ENCODE data around the gene CLTCL1.
"Not testable (repeated sequence)": the region's sequence is repeated elsewhere in the genome, so short reads cannot be mapped to it uniquely, and the experiment has no call there.

The CLTCL1 gene

DNA sequence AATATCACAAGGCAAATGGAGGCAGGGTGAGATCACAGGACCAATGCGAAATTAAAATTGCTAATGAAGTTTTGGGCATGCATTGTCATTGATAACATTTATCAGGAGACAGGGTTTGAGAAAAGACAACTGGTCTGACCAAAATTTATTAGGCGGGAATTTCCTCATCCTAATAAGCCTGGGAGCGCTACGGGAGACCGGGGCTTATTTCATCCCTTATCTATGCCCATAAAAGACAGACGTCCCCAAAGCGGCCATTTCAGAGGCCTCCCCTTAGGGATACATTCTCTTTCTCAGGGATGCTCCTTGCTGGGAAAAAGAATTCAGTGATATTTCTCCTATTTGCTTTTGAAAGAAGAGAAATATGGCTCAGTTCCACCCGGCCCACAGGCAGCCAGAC lies 28.6 kb upstream of the CLTCL1 start:
- H3K4me3 ChIP-seq (ENCODE audit: low read length); H3K4me1 ChIP-seq (ENCODE audit: insufficient read depth, low read length); H3K9ac ChIP-seq (ENCODE audit: low read depth, low read length); H3K36me3 ChIP-seq (ENCODE audit: insufficient read depth, low read depth, low read length); H3K27me3 ChIP-seq (ENCODE audit: insufficient read depth, low read length); H3K27ac ChIP-seq (ENCODE audit: low read length): not testable (repeated sequence)
- H3K9me3 ChIP-seq (ENCODE audit: insufficient read depth, low read depth, low read length) = peaks cover 45% of the 10 kb centered on the region

GRCh38 chr22:19319281-19319680 lies 27.8 kb upstream of the CLTCL1 start:
- H3K4me3 ChIP-seq (ENCODE audit: low read length) = no peak overlapping the region
- peaks cover 46% of the 10 kb centered on the region for H3K9me3 ChIP-seq (ENCODE audit: insufficient read depth, low read depth, low read length)
- no peaks in the 10 kb centered on the region for H3K4me1 ChIP-seq (ENCODE audit: insufficient read depth, low read length)
- no peak overlapping the region for H3K9ac ChIP-seq (ENCODE audit: low read depth, low read length)
- no peaks in the 10 kb centered on the region for H3K36me3 ChIP-seq (ENCODE audit: insufficient read depth, low read depth, low read length)
- H3K27ac ChIP-seq (ENCODE audit: low read length) = no peak overlapping the region
- no peaks in the 10 kb centered on the region for H3K27me3 ChIP-seq (ENCODE audit: insufficient read depth, low read length)

DNA sequence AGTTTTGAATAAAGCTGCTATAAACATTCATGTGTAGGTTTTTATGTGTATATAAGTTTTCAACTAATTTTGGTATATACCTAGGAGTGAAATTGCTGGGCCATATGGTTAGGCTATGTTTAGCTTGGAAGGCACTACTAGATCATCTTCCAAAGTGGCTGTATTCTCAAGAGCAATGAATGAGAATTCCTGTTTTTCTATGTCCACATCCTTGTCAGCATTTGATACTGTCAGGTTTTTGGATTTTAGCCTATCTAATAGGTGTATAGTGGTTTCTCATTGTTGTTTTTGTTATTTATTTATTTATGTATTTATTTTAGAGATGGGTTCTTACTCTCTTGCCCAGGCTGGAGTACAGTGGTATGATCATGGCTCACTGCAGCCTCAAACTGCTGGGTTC lies 26.3 kb upstream of the CLTCL1 start:
- no peaks in the 10 kb centered on the region for H3K36me3 ChIP-seq (ENCODE audit: insufficient read depth, low read depth, low read length)
- no peak overlapping the region for H3K4me3 ChIP-seq (ENCODE audit: low read length)
- no peak overlapping the region for H3K9ac ChIP-seq (ENCODE audit: low read depth, low read length)
- no peak overlapping the region for H3K27ac ChIP-seq (ENCODE audit: low read length)
- peaks cover 48% of the 10 kb centered on the region for H3K9me3 ChIP-seq (ENCODE audit: insufficient read depth, low read depth, low read length)
- H3K27me3 ChIP-seq (ENCODE audit: insufficient read depth, low read length) = no peaks in the 10 kb centered on the region
- H3K4me1 ChIP-seq (ENCODE audit: insufficient read depth, low read length) = no peaks in the 10 kb centered on the region

DNA sequence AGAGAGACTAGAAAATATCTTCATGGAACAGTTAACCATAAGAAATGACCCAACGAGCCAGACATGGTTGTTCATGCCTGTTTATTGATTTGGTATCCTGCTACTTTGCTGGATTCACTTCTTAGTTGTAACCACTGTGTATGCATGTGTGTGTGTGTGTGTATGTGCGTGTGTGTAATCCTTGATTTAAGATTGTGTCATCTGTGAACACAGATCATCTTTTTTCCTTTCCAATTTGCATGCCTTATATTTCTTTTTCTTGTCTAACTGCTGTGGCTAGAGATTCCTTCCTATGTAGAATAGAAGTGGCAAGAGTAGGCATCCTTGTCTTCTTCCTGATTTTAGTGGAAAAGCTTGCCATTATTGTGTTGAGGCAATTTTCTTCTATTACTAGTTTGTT lies 16.4 kb upstream of the CLTCL1 start:
- Histone ChIP-seq H3K9ac (ENCODE audit: low read depth, low read length) (no peak overlapping the region), H3K36me3 (ENCODE audit: insufficient read depth, low read depth, low read length) (no peaks in the 10 kb centered on the region), H3K4me1 (ENCODE audit: insufficient read depth, low read length) (no peaks in the 10 kb centered on the region), H3K9me3 (ENCODE audit: insufficient read depth, low read depth, low read length) (no peaks in the 10 kb centered on the region), H3K4me3 (ENCODE audit: low read length) (no peak overlapping the region), H3K27ac (ENCODE audit: low read length) (no peak overlapping the region), H3K27me3 (ENCODE audit: insufficient read depth, low read length) (no peaks in the 10 kb centered on the region)

DNA sequence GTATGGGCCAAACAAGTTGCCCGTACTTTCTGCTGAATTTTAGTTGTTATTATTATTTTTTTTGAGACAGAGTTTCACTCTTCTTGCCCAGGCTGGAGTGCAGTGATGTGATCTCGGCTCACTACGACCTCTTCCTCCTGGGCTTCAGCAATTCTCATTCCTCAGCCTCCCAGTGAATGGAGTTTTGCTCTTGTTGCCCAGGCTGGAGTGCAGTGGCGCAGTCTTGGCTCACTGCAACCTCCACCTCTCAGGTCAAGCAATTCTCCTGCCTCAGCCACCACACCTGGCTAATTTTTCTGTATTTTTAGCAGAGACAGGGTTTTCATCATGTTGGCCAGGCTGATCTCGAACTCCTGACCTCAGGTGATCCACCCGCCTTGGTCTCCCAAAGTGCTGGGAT lies 15.0 kb upstream of the CLTCL1 start:
- not testable (repeated sequence) for H3K9me3 ChIP-seq (ENCODE audit: insufficient read depth, low read depth, low read length); H3K27ac ChIP-seq (ENCODE audit: low read length); H3K4me3 ChIP-seq (ENCODE audit: low read length); H3K27me3 ChIP-seq (ENCODE audit: insufficient read depth, low read length); H3K9ac ChIP-seq (ENCODE audit: low read depth, low read length); H3K4me1 ChIP-seq (ENCODE audit: insufficient read depth, low read length); H3K36me3 ChIP-seq (ENCODE audit: insufficient read depth, low read depth, low read length)

DNA sequence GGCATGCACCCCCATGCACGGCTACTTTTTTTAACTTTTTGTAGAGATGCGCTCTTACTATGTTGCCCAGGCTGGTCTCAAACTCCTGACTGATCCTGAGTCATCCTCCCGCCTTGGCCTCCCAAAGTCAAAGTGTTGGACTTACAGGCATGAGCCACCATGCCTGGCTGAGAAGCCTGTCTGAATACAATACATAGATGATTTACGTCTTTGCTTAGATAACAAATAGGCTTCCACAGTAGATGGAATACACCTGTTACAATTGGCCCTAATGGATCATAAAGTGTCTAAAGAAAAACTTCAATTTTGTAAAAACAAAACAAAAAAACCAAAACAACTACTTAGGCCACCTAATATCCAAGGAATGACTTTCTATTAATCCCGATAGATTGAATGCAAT lies 13.0 kb upstream of the CLTCL1 start:
- H3K4me3 ChIP-seq (ENCODE audit: low read length) = no peak overlapping the region
- no peak overlapping the region for H3K27ac ChIP-seq (ENCODE audit: low read length)
- H3K36me3 ChIP-seq (ENCODE audit: insufficient read depth, low read depth, low read length) = no peaks in the 10 kb centered on the region
- H3K9me3 ChIP-seq (ENCODE audit: insufficient read depth, low read depth, low read length) = no peaks in the 10 kb centered on the region
- no peak overlapping the region for H3K9ac ChIP-seq (ENCODE audit: low read depth, low read length)
- H3K4me1 ChIP-seq (ENCODE audit: insufficient read depth, low read length) = no peaks in the 10 kb centered on the region
- H3K27me3 ChIP-seq (ENCODE audit: insufficient read depth, low read length) = no peaks in the 10 kb centered on the region

DNA sequence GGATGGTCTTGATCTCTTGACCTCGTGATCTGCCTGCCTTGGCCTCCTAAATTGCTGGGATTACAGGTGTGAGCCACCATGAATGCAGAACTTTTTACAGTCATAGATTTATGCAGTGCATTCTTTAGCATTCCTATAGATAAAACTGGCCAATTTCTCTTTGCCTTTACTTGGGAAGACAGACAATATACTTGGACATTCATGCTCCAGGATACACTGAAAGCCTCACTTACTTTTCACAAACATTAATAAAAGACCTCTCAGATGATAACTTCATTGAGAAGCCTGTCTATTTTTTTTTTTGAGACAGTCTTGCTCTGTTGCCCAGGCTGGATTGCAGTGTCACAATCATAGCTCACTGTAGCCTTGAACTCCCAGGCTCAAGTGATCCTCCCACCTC lies 12.3 kb upstream of the CLTCL1 start:
- Histone ChIP-seq H3K9ac (ENCODE audit: low read depth, low read length) (no peak overlapping the region), H3K4me3 (ENCODE audit: low read length) (no peak overlapping the region), H3K36me3 (ENCODE audit: insufficient read depth, low read depth, low read length) (no peaks in the 10 kb centered on the region), H3K4me1 (ENCODE audit: insufficient read depth, low read length) (no peaks in the 10 kb centered on the region), H3K9me3 (ENCODE audit: insufficient read depth, low read depth, low read length) (no peaks in the 10 kb centered on the region), H3K27me3 (ENCODE audit: insufficient read depth, low read length) (no peaks in the 10 kb centered on the region), H3K27ac (ENCODE audit: low read length) (no peak overlapping the region)

DNA sequence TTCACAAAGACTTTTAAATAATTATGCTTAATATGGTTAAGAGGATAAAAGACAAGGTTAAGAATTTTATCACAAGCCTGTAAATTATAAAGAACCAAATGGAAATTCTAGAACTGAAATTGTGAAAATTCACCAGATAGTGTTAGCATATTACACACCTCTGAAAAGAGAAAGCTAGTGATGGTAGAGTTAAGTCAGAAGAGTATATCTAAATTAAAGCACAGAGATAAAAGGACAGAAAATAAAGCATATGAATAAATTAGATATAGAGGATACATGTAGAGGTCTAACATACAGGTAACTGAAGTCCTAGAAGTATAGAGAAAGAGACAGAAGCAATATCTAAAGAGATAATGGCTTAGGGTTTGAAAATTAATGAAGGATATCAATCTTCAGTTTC lies 4.2 kb upstream of the CLTCL1 start:
- Histone ChIP-seq H3K4me1 (ENCODE audit: insufficient read depth, low read length) (no peaks in the 10 kb centered on the region), H3K9me3 (ENCODE audit: insufficient read depth, low read depth, low read length) (no peaks in the 10 kb centered on the region), H3K27me3 (ENCODE audit: insufficient read depth, low read length) (peaks cover 14% of the 10 kb centered on the region), H3K27ac (ENCODE audit: low read length) (no peak overlapping the region), H3K4me3 (ENCODE audit: low read length) (no peak overlapping the region), H3K36me3 (ENCODE audit: insufficient read depth, low read depth, low read length) (no peaks in the 10 kb centered on the region), H3K9ac (ENCODE audit: low read depth, low read length) (no peak overlapping the region)

- peak overlapping the region; percentile 75; the same call in 1 of the 2 replicates for H3K9ac ChIP-seq (ENCODE audit: low read depth, low read length)
- 0 out of 2 replicates have a peak, but pooled peaks cover 6% of the 10 kb centered on the region for H3K36me3 ChIP-seq (ENCODE audit: insufficient read depth, low read depth, low read length)
- no peaks in the 10 kb centered on the region for H3K9me3 ChIP-seq (ENCODE audit: insufficient read depth, low read depth, low read length)
- peaks cover 27% of the 10 kb centered on the region for H3K27me3 ChIP-seq (ENCODE audit: insufficient read depth, low read length)
- H3K4me3 ChIP-seq (ENCODE audit: low read length) = peak overlapping the region; percentile 83
- H3K27ac ChIP-seq (ENCODE audit: low read length) = no peak overlapping the region
- peaks cover 6% of the 10 kb centered on the region for H3K4me1 ChIP-seq (ENCODE audit: insufficient read depth, low read length)
Measured at GRCh38 chr22:19292458-19293230, 1.1 kb upstream of the CLTCL1 start.

DNA sequence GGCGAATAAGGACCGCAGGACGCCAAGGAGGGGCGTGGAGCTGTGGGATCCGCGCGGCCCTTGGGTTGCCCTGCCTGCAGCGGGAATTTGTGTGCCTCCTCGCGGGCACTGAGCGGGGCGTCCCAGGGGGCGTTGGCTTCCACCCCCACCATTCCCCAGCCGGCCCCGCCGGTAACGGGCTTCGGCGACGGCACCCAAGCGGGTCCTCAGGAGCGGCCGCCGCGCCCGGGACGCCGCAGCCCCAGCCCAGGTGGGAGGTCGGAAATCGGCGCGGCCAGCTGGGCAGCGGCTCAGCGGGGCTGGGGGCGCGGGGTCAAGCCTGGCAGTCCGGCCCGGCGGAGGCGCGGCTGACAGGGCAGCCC lies 320 bp downstream of the CLTCL1 start:
- H3K36me3 ChIP-seq (ENCODE audit: insufficient read depth, low read depth, low read length) = 0 out of 2 replicates have a peak, but pooled peaks cover 6% of the 10 kb centered on the region
- peaks cover 20% of the 10 kb centered on the region for H3K4me1 ChIP-seq (ENCODE audit: insufficient read depth, low read length)
- no peaks in the 10 kb centered on the region for H3K9me3 ChIP-seq (ENCODE audit: insufficient read depth, low read depth, low read length)
- peaks cover 27% of the 10 kb centered on the region for H3K27me3 ChIP-seq (ENCODE audit: insufficient read depth, low read length)
- no peak overlapping the region for H3K27ac ChIP-seq (ENCODE audit: low read length)
- H3K9ac ChIP-seq (ENCODE audit: low read depth, low read length) = peak overlapping the region; percentile 67; the same call in 1 of the 2 replicates
- peak overlapping the region; percentile 85 for H3K4me3 ChIP-seq (ENCODE audit: low read length)

GRCh38 chr22:19290400-19291217 lies 910 bp downstream of the CLTCL1 start:
- peak overlapping the region; percentile 85 for H3K4me3 ChIP-seq (ENCODE audit: low read length)
- no peaks in the 10 kb centered on the region for H3K9me3 ChIP-seq (ENCODE audit: insufficient read depth, low read depth, low read length)
- H3K9ac ChIP-seq (ENCODE audit: low read depth, low read length) = peak overlapping the region; percentile 67; the same call in 1 of the 2 replicates
- no peak overlapping the region for H3K27ac ChIP-seq (ENCODE audit: low read length)
- peaks cover 27% of the 10 kb centered on the region for H3K27me3 ChIP-seq (ENCODE audit: insufficient read depth, low read length)
- H3K36me3 ChIP-seq (ENCODE audit: insufficient read depth, low read depth, low read length) = 0 out of 2 replicates have a peak, but pooled peaks cover 6% of the 10 kb centered on the region
- peaks cover 23% of the 10 kb centered on the region for H3K4me1 ChIP-seq (ENCODE audit: insufficient read depth, low read length)

Data from iPS-20b (cell line).